D721Med (cell line): ENCODE results near the gene SLC12A8.

Experiments used
- DNase-seq: peaks from one replicate; pipeline ENCODE4 v3.0.0; 2011; ENCODE audit warnings: low spot score; ENCODE audit not compliant: insufficient read length
- FAIRE-seq: peaks from 2 replicates; lab custom pipeline; 2011; peaks lifted over from hg19 to GRCh38; lab: Jason Lieb, UNC
- CTCF ChIP-seq: IDR thresholded peaks from 2 replicates; pipeline ENCODE4 v1.5.1; 2012; ENCODE audit warnings: mild to moderate bottlenecking, control low read depth; ENCODE audit not compliant: insufficient read depth; ENCODE audit errors: missing control alignments

Gene SLC12A8

GRCh38 chr3:125194061-125194848, 18.3 kb downstream of the SLC12A8 start:
- no peak for DNase-seq
- no peak for TF ChIP-seq CTCF
- FAIRE-seq, result no peak

GRCh38 chr3:125192190-125193035, 20.1 kb downstream of the SLC12A8 start:
- TF ChIP-seq CTCF, result no peak
- DNase-seq (no peak), FAIRE-seq (no peak)

GRCh38 chr3:125191730-125192129, 20.8 kb downstream of the SLC12A8 start:
- no peak for TF ChIP-seq CTCF
- DNase-seq (no peak), FAIRE-seq (no peak)

- FAIRE-seq (no peak), DNase-seq (no peak)
- TF ChIP-seq CTCF, result no peak
Measured at GRCh38 chr3:125191256-125191655, 21.3 kb downstream of the SLC12A8 start.

GRCh38 chr3:125190786-125191185, 21.8 kb downstream of the SLC12A8 start:
- FAIRE-seq (no peak), DNase-seq (no peak)
- no peak for TF ChIP-seq CTCF

- TF ChIP-seq CTCF, result no peak
- FAIRE-seq (no peak), DNase-seq (no peak)
Measured at GRCh38 chr3:125189378-125190165, 23.0 kb downstream of the SLC12A8 start.
